ENCODE measurements around the gene GSTM4. TPM values are rescaled to one million over a fixed set of nuclear protein-coding genes. Genes with fewer than 3 reads are reported as not detected.

Gene GSTM4
- polyA plus RNA-seq, 1 donor from 2014 or later, result 0.71 TPM

- H3K36me3 ChIP-seq (ENCODE audit: insufficient read depth, low read length), result no peaks in the 10 kb centered on the region
- H3F3A ChIP-seq (ENCODE audit: insufficient read depth, low read length, poor library complexity, severe bottlenecking), result no peaks in the 10 kb centered on the region
- H3K9me3 ChIP-seq (ENCODE audit: low read length), result no peaks in the 10 kb centered on the region
- H2AFZ ChIP-seq (ENCODE audit: low read depth, low read length), result no peak overlapping the region
- H4K20me1 ChIP-seq (ENCODE audit: insufficient read depth), result no peaks in the 10 kb centered on the region
- no peak overlapping the region for H3K9ac ChIP-seq (ENCODE audit: low read length)
- no peak for TF ChIP-seq EP300 (conservative IDR thresholded peaks at IDR 0.05; ENCODE audit: poor library complexity, severe bottlenecking)
- TF ChIP-seq REST (IDR thresholded peaks at IDR 0.05; ENCODE audit: borderline replicate concordance), result no peak
- no peak for TF ChIP-seq RAD21 (conservative IDR thresholded peaks at IDR 0.05)
- TF ChIP-seq POLR2AphosphoS5 (IDR thresholded peaks at IDR 0.05), result no peak
- no peak for TF ChIP-seq SMC3 (conservative IDR thresholded peaks at IDR 0.05; ENCODE audit: poor library complexity)
- TF ChIP-seq TAF1 (IDR thresholded peaks at IDR 0.05; ENCODE audit: low read depth), result no peak
- TF ChIP-seq EZH2 (IDR thresholded peaks at IDR 0.05; ENCODE audit: borderline replicate concordance, insufficient read depth, low read length, poor library complexity, severe bottlenecking), result no peak
- no peak for TF ChIP-seq CTCF (IDR thresholded peaks at IDR 0.05; ENCODE audit: poor library complexity, severe bottlenecking)
- TF ChIP-seq MXI1 (conservative IDR thresholded peaks at IDR 0.05; ENCODE audit: poor library complexity, severe bottlenecking), result no peak
- H3K27me3 ChIP-seq (ENCODE audit: insufficient read depth, low read depth, low read length), result no peaks in the 10 kb centered on the region
- no peak overlapping the region for H3K4me2 ChIP-seq (ENCODE audit: low read length)
- H3K27ac ChIP-seq (ENCODE audit: low read length), result no peak overlapping the region
- no peak overlapping the region for H3K4me3 ChIP-seq (ENCODE audit: low read length)
- no peaks in the 10 kb centered on the region for H3K9me2 ChIP-seq (ENCODE audit: insufficient read depth, low read length)
- H3K79me2 ChIP-seq (replicated peaks; ENCODE audit: insufficient read depth, low read length), result no peaks in the 10 kb centered on the region
These were observed 25.6 kb upstream of the GSTM4 start for GRCh38 chr1:109630081-109630897.

GRCh38 chr1:109630898-109631512 is 24.9 kb upstream of the GSTM4 start:
- H3K36me3 ChIP-seq (ENCODE audit: insufficient read depth, low read length), result no peaks in the 10 kb centered on the region
- no peaks in the 10 kb centered on the region for H4K20me1 ChIP-seq (ENCODE audit: insufficient read depth)
- H2AFZ ChIP-seq (ENCODE audit: low read depth, low read length), result no peak overlapping the region
- TF ChIP-seq EZH2 (IDR thresholded peaks at IDR 0.05; ENCODE audit: borderline replicate concordance, insufficient read depth, low read length, poor library complexity, severe bottlenecking) (no peak), TAF1 (IDR thresholded peaks at IDR 0.05; ENCODE audit: low read depth) (no peak), RAD21 (conservative IDR thresholded peaks at IDR 0.05) (no peak), REST (IDR thresholded peaks at IDR 0.05; ENCODE audit: borderline replicate concordance) (no peak), CTCF (IDR thresholded peaks at IDR 0.05; ENCODE audit: poor library complexity, severe bottlenecking) (no peak), MXI1 (conservative IDR thresholded peaks at IDR 0.05; ENCODE audit: poor library complexity, severe bottlenecking) (no peak), EP300 (conservative IDR thresholded peaks at IDR 0.05; ENCODE audit: poor library complexity, severe bottlenecking) (no peak), SMC3 (conservative IDR thresholded peaks at IDR 0.05; ENCODE audit: poor library complexity) (no peak), POLR2AphosphoS5 (IDR thresholded peaks at IDR 0.05) (no peak)
- H3K9me2 ChIP-seq (ENCODE audit: insufficient read depth, low read length), result no peaks in the 10 kb centered on the region
- H3K4me3 ChIP-seq (ENCODE audit: low read length), result no peak overlapping the region
- H3K9ac ChIP-seq (ENCODE audit: low read length), result no peak overlapping the region
- no peak overlapping the region for H3K27ac ChIP-seq (ENCODE audit: low read length)
- no peaks in the 10 kb centered on the region for H3F3A ChIP-seq (ENCODE audit: insufficient read depth, low read length, poor library complexity, severe bottlenecking)
- no peaks in the 10 kb centered on the region for H3K9me3 ChIP-seq (ENCODE audit: low read length)
- no peak overlapping the region for H3K4me2 ChIP-seq (ENCODE audit: low read length)
- H3K27me3 ChIP-seq (ENCODE audit: insufficient read depth, low read depth, low read length), result no peaks in the 10 kb centered on the region
- H3K79me2 ChIP-seq (replicated peaks; ENCODE audit: insufficient read depth, low read length), result no peaks in the 10 kb centered on the region
